HepG2 (cell line): ENCODE measurements around the gene WDR27. TPM values are rescaled to one million over a fixed set of nuclear protein-coding genes. Genes with fewer than 3 reads are reported as not detected.

Source experiments
- ATAC-seq: fragments of 200-7000 bp; cut with Tn5 transposase; 3 replicates; pipeline ENCODE4 v1.9.1; 2020; ENCODE audit warnings: mild to moderate bottlenecking, moderate library complexity
- BruUV-seq: library from RNA; stranded (reverse); fragments of 400-500 nt; replicated peaks from 2 replicates; lab custom pipeline; 2021; lab: Mats Ljungman, UMichigan
- CTCF ChIA-PET: fragments of 300-600 bp; formaldehyde crosslinking; extraction: SDS; loops from one replicate; lab custom pipeline; 2021; ENCODE audit warnings: low total read pairs, inconsistent platforms, low intra/inter-chr PET ratio; lab: Yijun Ruan, JAX
- POLR2A ChIA-PET: fragments of 350-600 bp; sonication (Branson Sonifier 250); formaldehyde crosslinking; loops from one replicate; lab custom pipeline; 2020; ENCODE audit warnings: antibody characterized with exemption, inconsistent platforms; lab: Yijun Ruan, JAX
- DNase-seq: peaks from one replicate; pipeline ENCODE4 v3.0.0-alpha.2; 2015; ENCODE audit warnings: low spot score
- FAIRE-seq: peaks from 3 replicates; lab custom pipeline; 2011; peaks lifted over from hg19 to GRCh38; lab: Jason Lieb, UNC
- H2AFZ ChIP-seq: one replicate; pipeline ENCODE4 v1.6.1; 2011; ENCODE audit warnings: low read length, inconsistent platforms
- H3K27ac ChIP-seq: fragments of 300-600 bp; 3 replicates; pipeline ENCODE4 v1.8.0; 2011; ENCODE audit warnings: mixed run types, mild to moderate bottlenecking, mixed read lengths, low read length, inconsistent platforms; ENCODE audit not compliant: insufficient read depth; ENCODE audit errors: extremely low read length
- H3K27me3 ChIP-seq, 2 experiments: fragments of 200-600 bp in 1 of 2; 2 replicates in 1 of 2; 3 replicates in 1 of 2; pipeline versions ENCODE4 v1.6.0 to v1.8.0; 2011; ENCODE audit warnings: low read length in 2 of 2, mild to moderate bottlenecking in 2 of 2, moderate library complexity in 2 of 2, inconsistent platforms in 1 of 2; ENCODE audit not compliant: insufficient read depth in 2 of 2, control insufficient read depth in 1 of 2
- H3K36me3 ChIP-seq, 2 experiments: fragments of 200-600 bp in 1 of 2; replicated peaks in 1 of 2; 2 replicates in 1 of 2; 3 replicates in 1 of 2; pipeline versions ENCODE4 v1.5.1 to v1.8.0; 2011; ENCODE audit warnings: low read length in 2 of 2, inconsistent platforms in 1 of 2; ENCODE audit not compliant: insufficient read depth in 2 of 2, control insufficient read depth in 1 of 2
- H3K4me1 ChIP-seq: 2 replicates; pipeline ENCODE4 v1.5.1; 2012; ENCODE audit warnings: low read length, inconsistent platforms; ENCODE audit not compliant: insufficient read depth
- H3K4me2 ChIP-seq: 2 replicates; pipeline ENCODE4 v1.6.0; 2011; ENCODE audit warnings: low read depth, low read length, inconsistent platforms
- H3K4me3 ChIP-seq, 3 experiments: fragments of 200-600 bp in 1 of 3; sonication (generic), shearing (Covaris generic) in 1 of 3; replicated peaks in 1 of 3; 2 replicates each; pipeline ENCODE4 v1.5.1; 2011 to 2016; ENCODE audit warnings: low read length in 3 of 3, inconsistent platforms in 2 of 3, low read depth in 2 of 3, mild to moderate bottlenecking in 2 of 3, control low read depth in 1 of 3, mixed read lengths in 1 of 3; ENCODE audit not compliant: insufficient read depth in 1 of 3
- H3K79me2 ChIP-seq: one replicate; pipeline ENCODE4 v1.6.1; 2011; ENCODE audit warnings: low read length, inconsistent platforms; ENCODE audit not compliant: insufficient read depth
- H3K9ac ChIP-seq: 2 replicates; pipeline ENCODE4 v1.6.0; 2011; ENCODE audit warnings: mild to moderate bottlenecking, low read depth, low read length, inconsistent platforms; ENCODE audit not compliant: insufficient read depth
- H3K9me3 ChIP-seq: 2 replicates; pipeline ENCODE4 v1.5.1; 2012; ENCODE audit warnings: mild to moderate bottlenecking, low read length
- H4K20me1 ChIP-seq: 2 replicates; pipeline ENCODE4 v1.6.0; 2011; ENCODE audit warnings: inconsistent platforms, mild to moderate bottlenecking, low read length, moderate library complexity; ENCODE audit not compliant: insufficient read depth
- GATA4 ChIP-seq: sonication (generic); IDR thresholded peaks from 2 replicates; pipeline ENCODE4 v1.6.1; 2016; ENCODE audit warnings: antibody characterized with exemption, low read depth, borderline replicate concordance
- MAZ ChIP-seq, 2 experiments: sonication (generic) in 1 of 2; formaldehyde crosslinking in 1 of 2; IDR thresholded peaks; 2 replicates each; pipeline versions ENCODE4 v1.5.0 to v1.6.1; 2012 to 2020; ENCODE audit warnings: low read depth in 2 of 2, mild to moderate bottlenecking in 2 of 2, borderline replicate concordance in 1 of 2, improper control_type of control experiment in 1 of 2, low read length in 1 of 2, missing genetic modification reagents in 1 of 2, moderate library complexity in 1 of 2
- MIER3 ChIP-seq: IDR thresholded peaks from 2 replicates; pipeline ENCODE4 v1.6.1; 2016; ENCODE audit warnings: missing compliant biosample characterization, borderline replicate concordance
- POLR2A ChIP-seq, 2 experiments: IDR thresholded peaks; 2 replicates each; pipeline ENCODE4 v1.6.1; 2011; ENCODE audit warnings: low read depth in 2 of 2, low read length in 2 of 2, mild to moderate bottlenecking in 1 of 2, moderate library complexity in 1 of 2; ENCODE audit not compliant: insufficient read depth in 1 of 2
- PRMT3 ChIP-seq: sonication (generic); formaldehyde crosslinking; IDR thresholded peaks from 2 replicates; pipeline ENCODE4 v1.8.1; 2022; ENCODE audit warnings: low read depth, mild to moderate bottlenecking, moderate library complexity, missing genetic modification reagents, borderline replicate concordance
- TBL1XR1 ChIP-seq: fragments of 150-350 bp; IDR thresholded peaks from 2 replicates; pipeline ENCODE4 v1.6.1; 2014; ENCODE audit warnings: borderline replicate concordance, low read length; ENCODE audit not compliant: partially characterized antibody
- YY1 ChIP-seq: IDR thresholded peaks from 2 replicates; pipeline ENCODE4 v1.6.1; 2011; ENCODE audit warnings: low read length, low read depth, moderate library complexity, mild to moderate bottlenecking; ENCODE audit not compliant: insufficient read depth, insufficient replicate concordance
- ZFYVE20 ChIP-seq: sonication (generic); formaldehyde crosslinking; IDR thresholded peaks from 2 replicates; pipeline ENCODE4 v1.8.0; 2023; ENCODE audit warnings: low read depth, mild to moderate bottlenecking, moderate library complexity, missing genetic modification reagents, borderline replicate concordance
- ZNF337 ChIP-seq: sonication (generic); formaldehyde crosslinking; IDR thresholded peaks from 2 replicates; pipeline ENCODE4 v1.5.1; 2020; ENCODE audit warnings: missing genetic modification reagents, low read depth, mild to moderate bottlenecking, borderline replicate concordance
- WGBS: methylation state at CpG from one replicate; pipeline ENCODE4 v1.1.6; 2017; ENCODE audit warnings: low lambda C conversion rate; 5-methylcytosine and 5-hydroxymethylcytosine counted together
- in situ Hi-C: cut with HindIII; loops from 2 replicates; pipeline ENCODE4 v1.10.0; 2017; ENCODE audit warnings: low pct_unique_long_range_greater_than_20kb; ENCODE audit not compliant: extremely low pct_ligation_motif_present
- intact Hi-C: fragments of 100-400 bp; cut with micrococcal nuclease; formaldehyde crosslinking; loops from one replicate; pipeline ENCODE4 v1.10.0; 2022; ENCODE audit not compliant: unreplicated experiment
- polyA plus RNA-seq, 8 experiments: library from polyadenylated mRNA; depleted of rRNA in 3 of 8; stranded (reverse) in 7 of 8; unstranded in 1 of 8; fragments of >200 nt; fragmentation: Illumina TruSeq in 4 of 8; extraction: Trizol in 4 of 8; gene quantifications; 2 replicates each; pipeline versions ENCODE4 v1.2.1 to v1.2.3, GENCODE V29; 2011 to 2016; ENCODE audit warnings: low read depth in 4 of 8, missing spikeins in 1 of 8, mixed read lengths in 1 of 8; ENCODE audit not compliant: insufficient read depth in 1 of 8
- total RNA-seq, 5 experiments: library from RNA; depleted of rRNA; stranded (reverse); fragments of >200 nt; fragmentation: Illumina TruSeq; extraction: Trizol; gene quantifications; 2 replicates each; pipeline ENCODE4 v1.2.3, GENCODE V29; 2016; ENCODE audit warnings: low read depth in 1 of 5
- TF ChIP-seq, protein P1 (sequence below): sonication (generic); formaldehyde crosslinking; IDR thresholded peaks from 2 replicates; pipeline ENCODE4 v1.8.0; 2022; ENCODE audit warnings: low read depth, missing genetic modification reagents
- TF ChIP-seq, protein P2 (sequence below): sonication (generic); formaldehyde crosslinking; IDR thresholded peaks from 2 replicates; pipeline ENCODE4 v1.4.0; 2020; ENCODE audit warnings: missing genetic modification reagents
- TF ChIP-seq, protein P3 (sequence below): sonication (generic); formaldehyde crosslinking; IDR thresholded peaks from 2 replicates; pipeline ENCODE4 v1.4.0; 2020; ENCODE audit warnings: mild to moderate bottlenecking, low read depth, missing genetic modification reagents

Gene WDR27
- total and polyA plus RNA-seq, 2 of the 13 experiments (the other 11 are each of a cell fraction or from before 2014, with no cell fraction given), result 34.1 to 80.3 TPM

DNA sequence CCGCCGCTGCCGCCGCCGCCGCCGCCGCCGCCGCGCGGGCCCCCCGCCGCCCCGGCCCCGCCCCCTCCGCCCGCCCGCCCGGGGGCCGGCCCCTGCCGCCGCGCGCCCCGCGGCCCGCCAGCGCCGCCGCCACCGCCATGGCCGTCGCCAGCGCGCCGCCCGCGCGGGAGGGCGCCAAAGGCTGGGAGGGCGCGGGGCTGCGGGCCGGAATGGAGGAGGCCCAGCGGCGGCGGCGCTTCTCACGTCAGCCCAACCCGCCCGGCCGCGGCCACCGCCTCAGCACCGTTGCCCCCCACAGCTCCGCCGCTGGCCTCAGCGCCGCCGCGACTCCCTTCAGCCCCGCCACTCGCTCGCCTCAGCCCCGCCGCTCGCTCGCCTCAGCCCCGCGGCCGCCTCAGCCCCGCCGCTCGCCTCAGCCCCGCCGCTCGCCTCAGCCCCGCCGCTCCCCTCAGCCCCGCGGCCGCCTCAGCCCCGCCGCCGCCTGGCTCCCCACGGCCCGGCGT, 22.2 kb upstream of the WDR27 start:
- BruUV-seq, result no TSS peak
- ChIA-PET CTCF (no interaction called here), POLR2A (interaction anchor here (0.6 to 5.7 kb wide), 9 partner anchors 9 to 830 kb away, joined by 3 to 92 read pairs (median 4); partner anchors contain the start of genes C6orf120, DYNLT2, ERMARD and TBP)
- Histone ChIP-seq H4K20me1 (peaks cover 42% of the 10 kb centered on the region), H2AFZ (no peak overlapping the region), H3K4me1 (peaks cover 59% of the 10 kb centered on the region), H3K9me3 (no peaks in the 10 kb centered on the region), H3K36me3 (peaks cover 2 to 5% of the 10 kb centered on the region in 2 experiments; a peak in 4 of 5 replicates), H3K4me2 (no peak overlapping the region), H3K27me3 (no peaks in the 10 kb centered on the region; a peak in 1 of 5 replicates), H3K27ac (peak overlapping the region; percentile 71), H3K4me3 (peak overlapping the region; percentile 40 to 90 (median 69); a peak in 4 of 6 replicates), H3K9ac (peak overlapping the region; percentile 82), H3K79me2 (peaks cover 44% of the 10 kb centered on the region)
- WGBS, result 1% methylated on average over 13 of the region's 89 CpGs
- in situ Hi-C loops, result no loop called here
- DNase-seq, result no peak
- intact Hi-C loops, result loop anchor here (2.0 kb wide), 1 partner anchor 75 kb away; no protein-coding TSS in a partner anchor
- peak; percentile 2 for ATAC-seq
- FAIRE-seq, result no peak
- TF ChIP-seq, protein P1, sequence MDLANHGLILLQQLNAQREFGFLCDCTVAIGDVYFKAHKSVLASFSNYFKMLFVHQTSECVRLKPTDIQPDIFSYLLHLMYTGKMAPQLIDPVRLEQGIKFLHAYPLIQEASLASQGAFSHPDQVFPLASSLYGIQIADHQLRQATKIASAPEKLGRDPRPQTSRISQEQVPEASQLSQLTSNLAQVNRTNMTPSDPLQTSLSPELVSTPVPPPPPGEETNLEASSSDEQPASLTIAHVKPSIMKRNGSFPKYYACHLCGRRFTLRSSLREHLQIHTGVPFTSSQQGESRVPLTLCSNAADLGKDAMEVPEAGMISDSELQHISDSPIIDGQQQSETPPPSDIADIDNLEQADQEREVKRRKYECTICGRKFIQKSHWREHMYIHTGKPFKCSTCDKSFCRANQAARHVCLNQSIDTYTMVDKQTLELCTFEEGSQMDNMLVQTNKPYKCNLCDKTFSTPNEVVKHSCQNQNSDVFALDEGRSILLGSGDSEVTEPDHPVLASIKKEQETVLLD (CRISPR knock-in tag), result 0 out of 2 replicates have a peak, but pooled peaks have one; percentile 18
- TF ChIP-seq, protein P2, sequence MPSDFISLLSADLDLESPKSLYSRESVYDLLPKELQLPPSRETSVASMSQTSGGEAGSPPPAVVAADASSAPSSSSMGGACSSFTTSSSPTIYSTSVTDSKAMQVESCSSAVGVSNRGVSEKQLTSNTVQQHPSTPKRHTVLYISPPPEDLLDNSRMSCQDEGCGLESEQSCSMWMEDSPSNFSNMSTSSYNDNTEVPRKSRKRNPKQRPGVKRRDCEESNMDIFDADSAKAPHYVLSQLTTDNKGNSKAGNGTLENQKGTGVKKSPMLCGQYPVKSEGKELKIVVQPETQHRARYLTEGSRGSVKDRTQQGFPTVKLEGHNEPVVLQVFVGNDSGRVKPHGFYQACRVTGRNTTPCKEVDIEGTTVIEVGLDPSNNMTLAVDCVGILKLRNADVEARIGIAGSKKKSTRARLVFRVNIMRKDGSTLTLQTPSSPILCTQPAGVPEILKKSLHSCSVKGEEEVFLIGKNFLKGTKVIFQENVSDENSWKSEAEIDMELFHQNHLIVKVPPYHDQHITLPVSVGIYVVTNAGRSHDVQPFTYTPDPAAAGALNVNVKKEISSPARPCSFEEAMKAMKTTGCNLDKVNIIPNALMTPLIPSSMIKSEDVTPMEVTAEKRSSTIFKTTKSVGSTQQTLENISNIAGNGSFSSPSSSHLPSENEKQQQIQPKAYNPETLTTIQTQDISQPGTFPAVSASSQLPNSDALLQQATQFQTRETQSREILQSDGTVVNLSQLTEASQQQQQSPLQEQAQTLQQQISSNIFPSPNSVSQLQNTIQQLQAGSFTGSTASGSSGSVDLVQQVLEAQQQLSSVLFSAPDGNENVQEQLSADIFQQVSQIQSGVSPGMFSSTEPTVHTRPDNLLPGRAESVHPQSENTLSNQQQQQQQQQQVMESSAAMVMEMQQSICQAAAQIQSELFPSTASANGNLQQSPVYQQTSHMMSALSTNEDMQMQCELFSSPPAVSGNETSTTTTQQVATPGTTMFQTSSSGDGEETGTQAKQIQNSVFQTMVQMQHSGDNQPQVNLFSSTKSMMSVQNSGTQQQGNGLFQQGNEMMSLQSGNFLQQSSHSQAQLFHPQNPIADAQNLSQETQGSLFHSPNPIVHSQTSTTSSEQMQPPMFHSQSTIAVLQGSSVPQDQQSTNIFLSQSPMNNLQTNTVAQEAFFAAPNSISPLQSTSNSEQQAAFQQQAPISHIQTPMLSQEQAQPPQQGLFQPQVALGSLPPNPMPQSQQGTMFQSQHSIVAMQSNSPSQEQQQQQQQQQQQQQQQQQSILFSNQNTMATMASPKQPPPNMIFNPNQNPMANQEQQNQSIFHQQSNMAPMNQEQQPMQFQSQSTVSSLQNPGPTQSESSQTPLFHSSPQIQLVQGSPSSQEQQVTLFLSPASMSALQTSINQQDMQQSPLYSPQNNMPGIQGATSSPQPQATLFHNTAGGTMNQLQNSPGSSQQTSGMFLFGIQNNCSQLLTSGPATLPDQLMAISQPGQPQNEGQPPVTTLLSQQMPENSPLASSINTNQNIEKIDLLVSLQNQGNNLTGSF (CRISPR knock-in tag), result no peak
- peak; percentile 31; the same call in 1 of the 2 replicates for TF ChIP-seq GATA4
- 0 out of 2 replicates have a peak, but pooled peaks have one; percentile 1 for TF ChIP-seq MAZ (IDR thresholded peaks at IDR 0.05; ENCODE audit: borderline replicate concordance, low read depth, low read length)
- no peak for TF ChIP-seq MAZ (CRISPR knock-in tag; IDR thresholded peaks at IDR 0.05; ENCODE audit: low read depth)
- TF ChIP-seq, protein P3, sequence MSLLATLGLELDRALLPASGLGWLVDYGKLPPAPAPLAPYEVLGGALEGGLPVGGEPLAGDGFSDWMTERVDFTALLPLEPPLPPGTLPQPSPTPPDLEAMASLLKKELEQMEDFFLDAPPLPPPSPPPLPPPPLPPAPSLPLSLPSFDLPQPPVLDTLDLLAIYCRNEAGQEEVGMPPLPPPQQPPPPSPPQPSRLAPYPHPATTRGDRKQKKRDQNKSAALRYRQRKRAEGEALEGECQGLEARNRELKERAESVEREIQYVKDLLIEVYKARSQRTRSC (CRISPR knock-in tag), result no peak
- TF ChIP-seq PRMT3 (CRISPR knock-in tag), result 0 out of 2 replicates have a peak, but pooled peaks have one; percentile 3
- no peak for TF ChIP-seq TBL1XR1
- peak; percentile 80 for TF ChIP-seq YY1
- TF ChIP-seq ZNF337, result no peak
- 0 out of 2 replicates have a peak, but pooled peaks have one; percentile 18 for TF ChIP-seq ZFYVE20 (CRISPR knock-in tag)
- TF ChIP-seq MIER3 (CRISPR knock-in tag), result no peak
- TF ChIP-seq POLR2A (IDR thresholded peaks at IDR 0.05; ENCODE audit: insufficient read depth in 1 of 2, low read depth in 2 of 2, low read length in 2 of 2), result peak in 1 of 2 experiments; percentile 69; a peak in 3 of 4 replicates
